Amniotic epithelial cell (primary cell): Measurements from ENCODE around the gene ARHGEF1.

Experiments
- DNase-seq: peaks from one replicate; pipeline ENCODE4 v3.0.0-alpha.2; 2010; ENCODE audit warnings: low read depth

ARHGEF1 gene

DNA sequence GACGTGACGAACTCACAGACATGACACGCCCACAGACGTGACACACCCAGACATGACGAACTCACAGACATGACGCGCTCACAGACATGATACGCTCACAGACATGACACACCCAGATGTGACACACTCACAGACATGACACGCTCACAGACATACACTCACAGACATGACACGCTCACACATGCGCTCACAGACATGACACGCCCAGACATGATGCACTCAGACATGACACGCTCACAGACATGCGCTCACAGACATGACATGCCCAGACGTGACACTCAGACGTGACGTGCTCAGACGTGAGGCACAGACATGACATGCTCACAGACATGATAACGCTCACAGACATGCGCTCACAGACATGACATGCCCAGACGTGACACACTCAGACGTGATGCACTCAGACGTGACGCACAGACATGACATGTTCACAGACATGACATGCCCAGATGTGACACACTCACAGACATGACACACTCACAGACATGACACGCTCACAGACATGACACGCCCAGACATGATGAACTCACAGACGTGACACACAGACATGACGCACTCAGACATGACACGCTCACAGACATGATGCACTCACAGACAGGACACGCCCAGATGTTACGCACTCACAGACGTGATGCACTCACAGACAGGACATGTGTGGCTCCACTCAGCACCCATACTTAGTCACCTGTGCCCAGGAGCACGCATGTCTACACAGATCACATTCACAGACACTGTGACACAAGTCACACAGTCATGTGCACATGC, 37.1 kb downstream of the ARHGEF1 start:
- DNase-seq: no peak

DNA sequence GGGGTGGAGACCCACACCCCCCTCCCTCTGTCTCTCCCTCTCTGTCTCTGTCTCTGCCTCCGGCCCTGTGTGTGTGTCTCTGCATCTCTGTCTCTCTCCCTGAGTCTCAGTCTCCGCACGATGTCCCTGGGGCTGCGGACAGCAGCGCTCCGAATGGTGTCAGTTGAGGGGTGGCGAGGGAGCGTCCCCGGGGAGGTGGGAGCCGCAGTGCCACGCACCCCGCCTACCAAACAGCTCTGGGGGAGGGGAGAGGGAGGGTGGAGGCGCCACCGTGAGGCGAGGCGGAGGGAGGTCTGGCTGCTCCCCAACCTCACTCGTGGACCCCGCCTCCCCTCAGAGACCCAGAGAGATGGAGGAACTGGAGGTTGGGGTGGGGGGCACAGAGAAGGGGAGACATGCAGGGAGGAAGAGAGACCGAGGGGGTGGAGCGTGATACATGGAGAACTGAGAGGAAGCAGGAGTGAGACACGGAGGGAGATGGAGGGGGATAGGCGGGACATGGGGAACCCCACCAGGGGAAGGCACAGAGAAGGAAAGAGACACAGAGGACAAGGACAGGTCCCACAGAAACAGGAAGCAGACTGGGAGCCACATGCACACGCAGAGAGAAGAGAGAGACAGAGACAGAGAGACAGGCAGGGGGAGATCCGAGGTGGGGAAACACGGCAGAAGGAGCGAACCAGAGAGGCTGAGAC, 38.0 kb downstream of the ARHGEF1 start:
- DNase-seq: no peak

DNA sequence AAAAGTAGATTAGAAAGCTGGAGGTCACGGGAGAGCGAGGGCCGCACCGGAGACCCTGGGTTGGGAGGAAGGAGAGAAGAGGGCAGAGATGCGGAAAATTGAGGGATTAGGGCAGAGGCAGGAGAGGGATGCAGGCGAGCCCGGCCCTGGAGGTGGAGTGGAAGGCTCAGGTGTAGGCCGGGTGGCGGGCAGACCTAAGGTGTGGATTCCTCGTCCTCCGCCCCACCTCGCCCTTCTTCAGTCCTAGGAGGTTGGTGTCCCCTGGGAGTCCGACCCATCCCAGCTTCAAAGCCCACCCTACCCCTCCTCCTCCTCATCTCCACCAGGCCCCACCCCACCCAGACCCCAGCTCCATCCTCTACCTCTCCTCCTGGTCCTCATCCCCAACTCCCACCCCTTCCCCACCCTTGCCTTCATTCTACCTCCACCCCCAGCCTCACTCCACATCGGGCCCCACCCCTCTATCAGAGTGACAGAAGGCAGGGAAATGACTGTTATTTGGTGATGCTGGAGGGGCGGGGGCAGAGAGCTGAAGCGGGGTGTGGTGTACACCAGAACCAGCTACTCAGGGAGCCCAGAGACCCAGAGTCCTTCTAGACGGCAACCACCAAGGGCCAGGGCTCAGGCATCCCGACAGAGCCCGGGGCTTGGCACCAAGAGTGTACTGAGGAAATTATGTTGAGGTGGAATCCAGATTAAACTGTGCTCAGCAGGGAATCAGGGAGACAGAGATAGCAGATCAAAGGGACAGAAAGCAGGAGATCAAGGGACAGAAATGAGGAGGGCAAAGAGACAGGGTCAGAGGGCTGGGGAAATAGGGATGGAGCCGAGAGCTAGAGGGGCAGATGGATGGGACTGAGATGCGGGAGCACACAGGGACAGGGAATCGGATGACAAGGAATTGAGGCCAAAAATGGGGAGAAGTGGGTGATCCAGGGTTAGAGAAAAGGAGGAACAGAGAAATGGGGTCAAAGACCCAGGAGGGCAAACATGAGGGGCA, 38.9 kb downstream of the ARHGEF1 start:
- DNase-seq: no peak

DNA sequence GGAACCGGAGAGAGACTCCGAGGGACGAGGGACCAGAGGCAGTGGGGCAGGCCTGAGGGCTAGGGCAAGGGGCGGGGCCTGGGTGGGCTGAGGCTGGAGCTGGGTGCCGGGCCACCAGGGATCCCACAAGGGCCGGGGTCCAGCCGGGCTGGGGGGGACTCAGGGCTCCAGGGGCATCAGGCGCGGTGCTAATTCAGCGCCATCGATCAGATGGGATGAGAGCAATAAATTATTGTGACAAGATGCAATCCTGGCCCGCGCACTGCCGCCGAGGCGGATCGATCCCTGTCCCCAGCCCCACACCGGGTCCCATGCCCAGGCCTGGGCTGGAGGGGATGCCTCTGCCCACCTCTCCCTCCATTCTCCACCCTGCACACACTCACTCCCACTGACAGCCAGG, 39.6 kb downstream of the ARHGEF1 start:
- no peak for DNase-seq

DNA sequence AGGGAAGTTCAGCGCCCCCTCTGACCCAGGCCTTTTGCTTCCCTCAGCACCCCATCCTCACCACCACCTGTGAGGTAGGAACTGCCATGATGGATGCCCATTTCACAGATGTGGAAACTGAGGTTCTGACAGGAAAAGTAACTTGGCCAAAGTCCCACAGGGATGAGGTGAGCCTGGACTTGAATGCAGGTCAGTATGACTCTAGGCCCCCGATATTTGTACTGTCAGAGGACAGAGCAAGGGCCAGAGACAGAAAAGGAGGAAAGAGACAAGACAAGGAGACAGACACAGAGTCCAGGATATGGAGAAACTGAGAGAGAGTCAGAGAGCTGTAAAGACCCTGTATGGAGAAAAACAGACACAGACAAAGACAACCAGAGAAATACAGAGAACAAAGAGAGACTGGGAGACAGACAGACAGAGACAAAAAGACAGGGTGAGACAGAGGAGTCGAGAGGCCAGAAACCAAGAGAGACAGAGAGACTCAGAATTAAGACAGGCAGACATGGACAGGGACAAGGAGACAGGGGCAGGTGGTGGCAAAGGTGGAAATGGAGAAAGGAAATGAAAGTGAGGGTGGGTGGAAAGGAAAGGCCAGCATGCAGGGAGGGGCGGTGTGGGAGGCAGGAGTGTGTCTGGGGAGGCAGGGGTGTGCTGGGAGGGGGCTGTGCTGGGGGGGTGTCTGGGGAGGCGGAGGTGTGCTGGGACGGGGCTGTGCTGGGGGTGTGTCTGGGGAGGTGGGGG, 40.2 kb downstream of the ARHGEF1 start:
- no peak for DNase-seq

DNA sequence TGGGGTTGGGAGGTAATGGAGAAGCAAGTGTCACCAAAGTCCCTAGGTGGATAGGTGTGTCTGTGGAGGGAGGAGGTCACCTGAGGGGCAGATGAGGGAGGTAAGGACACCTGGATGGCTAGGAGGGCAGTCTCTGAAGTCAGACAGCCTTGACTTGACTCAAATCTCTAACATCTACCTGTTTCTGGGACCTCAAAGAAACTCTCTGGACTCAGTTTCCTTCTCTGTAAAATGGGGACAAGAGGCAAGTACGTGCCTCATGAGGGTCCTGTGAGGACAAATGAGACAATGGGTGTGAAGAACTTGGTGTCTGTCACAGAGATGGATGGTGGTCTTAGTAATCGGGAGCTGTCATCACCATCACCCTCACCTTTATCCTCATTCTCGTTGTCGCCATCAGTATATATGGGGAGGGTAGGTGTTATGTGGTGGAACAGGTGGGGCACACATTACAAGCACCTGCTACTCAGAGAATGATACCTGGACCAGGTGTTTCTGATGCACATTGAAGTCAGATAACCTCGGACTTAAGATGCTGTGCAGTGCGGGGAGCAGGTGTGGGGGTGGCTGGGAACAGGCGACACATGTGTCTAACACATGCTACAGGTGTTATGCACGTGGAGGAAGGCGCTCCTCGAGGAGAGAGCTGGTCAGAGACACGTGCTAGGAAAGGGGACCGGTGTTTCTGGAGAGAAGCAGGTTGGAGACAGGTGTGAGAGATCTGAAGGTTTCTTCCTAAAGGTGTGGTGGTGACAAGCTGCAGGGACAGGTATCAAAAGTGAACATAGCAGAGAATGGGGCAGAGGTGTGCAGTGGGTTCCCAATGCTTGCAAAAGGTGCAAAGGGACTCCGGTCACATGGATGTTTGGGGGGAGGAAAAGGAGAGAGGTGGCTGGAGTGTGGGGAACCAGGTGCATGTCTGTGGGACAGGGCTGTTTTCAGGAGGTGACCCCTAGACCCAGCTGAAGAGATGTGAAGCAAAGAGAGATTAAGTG, 41.5 kb downstream of the ARHGEF1 start:
- no peak for DNase-seq

DNA sequence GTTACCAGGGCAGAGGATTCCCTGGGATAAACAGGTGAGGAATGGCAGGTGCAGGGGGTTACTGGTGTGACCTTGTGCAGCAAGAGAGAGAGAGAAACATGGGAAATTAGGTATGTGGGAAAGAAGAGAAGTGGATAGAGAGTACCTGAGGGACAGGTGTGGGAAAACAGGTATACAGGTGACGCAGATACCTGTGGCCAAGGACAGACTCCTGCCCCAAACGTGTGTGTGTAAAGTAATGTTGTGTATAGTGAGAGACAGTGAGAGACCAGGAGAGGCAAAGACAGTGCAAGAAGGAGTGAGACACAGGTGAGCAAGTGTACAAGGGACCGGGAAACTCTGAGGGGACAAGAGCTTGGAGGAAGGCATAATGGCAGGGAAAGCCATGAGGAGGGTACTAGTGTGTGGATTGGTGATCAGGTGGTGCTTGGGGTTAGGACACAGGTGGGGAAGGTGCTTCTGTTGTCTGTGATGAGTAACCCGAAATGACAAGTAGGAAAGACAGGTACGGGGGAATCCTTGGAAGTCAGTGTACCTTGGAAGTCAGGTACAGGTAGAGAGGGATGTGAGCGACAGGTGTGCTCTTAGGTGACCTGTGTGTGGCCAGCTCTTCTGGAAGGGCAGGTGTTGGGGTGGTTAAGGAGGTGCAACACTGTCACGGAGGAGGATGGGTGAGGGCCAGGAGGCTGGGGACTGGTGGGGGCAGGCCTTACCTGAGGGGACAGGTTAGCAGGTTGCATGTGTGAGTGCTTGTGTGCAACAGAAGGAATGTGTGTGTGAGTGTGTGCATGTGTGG, 42.4 kb downstream of the ARHGEF1 start:
- no peak for DNase-seq

DNA sequence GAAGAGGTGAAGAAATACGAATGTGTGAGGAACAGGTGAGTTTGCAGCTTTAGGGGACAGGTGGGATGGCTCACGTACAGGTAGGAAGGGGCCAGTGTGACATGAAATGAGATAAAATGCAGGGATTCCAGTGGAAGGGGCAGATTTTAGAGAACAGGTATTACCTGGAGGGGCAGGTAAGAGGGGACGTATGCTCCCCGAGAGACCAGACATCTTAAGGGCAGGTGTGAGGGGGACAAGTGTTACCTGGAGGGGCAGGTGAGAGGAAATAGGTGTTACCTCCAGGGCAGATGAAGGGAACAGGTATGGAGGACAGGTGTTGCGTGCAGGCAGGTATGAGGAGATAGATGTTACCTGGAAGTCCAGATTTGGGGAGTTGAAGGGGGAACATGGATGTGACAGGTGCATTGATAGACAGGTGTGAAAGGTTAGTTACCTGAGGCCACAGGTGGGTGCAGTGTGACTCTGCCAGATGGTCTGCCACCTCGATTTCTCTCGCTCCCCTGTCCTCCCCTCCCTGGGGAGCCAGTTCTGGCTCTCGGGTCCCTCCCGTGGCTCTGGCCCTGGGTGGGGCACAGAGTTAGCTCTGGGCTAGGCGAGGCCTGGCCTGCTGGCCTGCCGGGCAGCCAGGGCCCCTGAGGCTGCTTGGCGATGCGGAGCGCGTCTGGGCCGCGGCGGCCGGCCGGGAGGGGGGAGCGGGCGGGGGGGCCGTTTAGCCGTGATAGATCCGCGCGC, 43.2 kb downstream of the ARHGEF1 start:
- no peak for DNase-seq

DNA sequence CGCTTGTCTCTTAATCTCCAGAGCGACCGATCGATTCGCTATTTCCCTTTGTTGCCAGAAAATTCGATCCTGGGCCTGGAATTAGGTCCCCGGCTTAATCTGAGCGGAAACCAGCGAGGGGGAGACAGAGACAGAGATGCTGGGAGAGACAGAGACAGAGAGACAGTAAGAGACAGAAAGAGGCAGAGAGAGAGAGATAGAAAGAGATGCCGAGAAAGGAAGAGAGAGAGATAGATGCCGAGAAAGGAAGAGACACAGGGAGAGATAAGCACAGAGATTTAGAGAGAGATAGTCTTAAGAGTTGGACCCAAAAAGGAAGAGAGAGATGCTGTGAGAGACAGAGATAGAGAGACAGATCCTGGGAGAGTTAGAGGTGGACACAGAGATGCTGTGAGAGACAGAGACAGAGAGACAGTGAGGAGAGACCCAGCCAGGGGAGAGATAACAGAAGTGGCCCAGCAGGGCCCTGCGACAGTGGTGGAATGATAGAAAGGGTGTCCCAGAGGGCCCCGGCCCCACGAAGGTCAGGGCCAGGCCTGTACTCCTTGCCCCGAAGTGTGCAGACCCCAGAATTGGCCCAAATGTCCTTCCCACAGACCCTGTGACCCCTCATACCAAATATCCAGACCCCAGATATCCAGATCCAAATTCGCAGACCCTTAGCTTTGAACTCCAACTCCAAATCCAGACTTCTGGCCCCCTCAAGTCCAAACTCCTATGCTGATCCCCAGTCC, 43.9 kb downstream of the ARHGEF1 start:
- DNase-seq: no peak

DNA sequence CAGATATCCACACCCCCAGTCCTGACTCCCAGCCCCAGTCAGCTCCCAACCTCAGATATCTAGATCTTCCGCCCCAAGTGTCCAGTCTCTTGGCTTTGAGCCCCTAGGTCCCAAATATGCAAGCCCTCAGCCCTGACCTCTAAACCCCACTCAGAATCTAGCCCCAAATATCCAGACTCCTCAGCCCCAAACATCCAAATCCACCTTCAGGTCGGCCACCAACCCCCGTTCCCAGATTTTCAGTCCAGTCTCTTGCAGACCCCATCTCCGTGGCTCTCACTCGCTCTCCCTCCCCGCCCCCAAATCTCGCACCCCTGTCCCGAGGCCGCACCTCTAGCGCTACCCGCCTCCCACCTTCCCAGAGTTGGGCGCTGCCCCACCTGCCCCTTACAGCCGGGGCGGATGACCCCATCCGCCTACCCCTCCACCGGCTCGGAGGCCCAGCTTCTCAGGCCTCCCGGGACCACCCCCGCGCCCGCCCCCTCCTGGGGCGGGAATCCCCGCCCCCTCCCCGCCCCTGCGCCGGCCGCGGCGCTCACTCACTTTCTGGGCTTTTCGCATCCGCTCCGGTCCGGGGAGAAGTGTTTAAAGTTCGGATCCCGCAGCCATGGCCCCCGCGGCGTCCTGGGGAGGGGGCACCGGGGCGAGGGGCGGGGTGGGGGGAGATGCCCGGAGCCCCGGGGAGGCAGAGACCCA, 44.7 kb downstream of the ARHGEF1 start:
- no peak for DNase-seq

DNA sequence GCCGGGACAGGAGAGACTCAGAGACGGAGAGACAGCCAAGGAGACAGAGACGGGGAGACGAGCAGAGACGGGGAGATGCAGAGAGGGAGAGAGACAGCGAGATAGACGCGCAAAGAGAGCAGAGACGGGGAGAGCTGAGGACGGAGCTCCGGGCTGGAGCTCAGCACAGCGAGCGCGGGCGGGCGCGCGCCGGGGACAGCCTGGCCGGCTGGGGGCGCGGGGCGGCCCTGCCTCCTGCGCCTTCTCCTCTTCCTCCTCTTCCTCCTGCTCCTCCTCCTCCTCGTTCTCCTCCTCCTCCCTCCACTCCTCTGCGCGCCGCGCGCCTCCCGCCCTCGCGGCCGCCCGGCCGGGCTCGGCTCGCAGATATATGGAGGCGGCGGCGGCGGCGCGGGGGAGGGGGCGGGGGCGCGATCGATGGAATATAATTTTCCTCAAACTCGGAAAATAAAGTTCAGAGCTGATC, 45.3 kb downstream of the ARHGEF1 start, which contains the start of gene ERFL:
TSS of gene ERFL (minus strand) at position 229 of the 463 bp plus-strand sequence. CDS start 15,530 bp downstream, outside the sequence.
- no peak for DNase-seq

DNA sequence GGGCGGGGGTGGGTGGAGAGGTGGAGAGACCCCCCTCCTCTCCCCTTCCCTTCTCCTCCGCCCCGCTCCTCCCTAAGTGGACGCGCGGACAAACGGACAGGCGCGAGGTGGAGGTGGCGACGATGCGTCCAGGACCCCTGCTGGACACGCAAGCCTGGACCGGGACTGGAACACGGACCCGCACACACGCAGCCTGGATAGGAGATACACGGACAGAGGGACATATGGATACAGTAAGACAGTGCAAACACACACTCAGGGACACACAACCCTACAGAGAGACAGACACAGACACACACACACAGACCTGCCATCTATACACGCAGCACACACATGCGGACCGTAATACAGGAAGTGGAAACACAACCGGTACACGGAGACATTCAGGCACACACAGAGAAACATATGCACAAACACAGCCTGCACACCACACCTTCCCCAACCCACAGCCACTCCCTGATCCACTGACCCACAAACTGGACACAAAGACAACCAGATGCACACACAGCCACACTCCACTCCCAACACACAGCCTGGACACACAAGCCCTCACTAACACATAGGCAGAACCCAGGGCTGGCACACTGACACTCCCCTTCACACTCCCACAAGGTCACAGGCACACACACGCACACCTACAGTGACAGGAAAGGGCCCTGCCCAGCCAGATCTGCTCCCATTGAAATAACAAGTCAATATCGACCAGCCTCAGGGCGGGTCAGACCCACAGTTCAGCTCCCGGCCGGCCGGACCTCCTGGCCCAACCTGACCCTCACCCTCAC, 46.0 kb downstream of the ARHGEF1 start:
- DNase-seq: no peak

DNA sequence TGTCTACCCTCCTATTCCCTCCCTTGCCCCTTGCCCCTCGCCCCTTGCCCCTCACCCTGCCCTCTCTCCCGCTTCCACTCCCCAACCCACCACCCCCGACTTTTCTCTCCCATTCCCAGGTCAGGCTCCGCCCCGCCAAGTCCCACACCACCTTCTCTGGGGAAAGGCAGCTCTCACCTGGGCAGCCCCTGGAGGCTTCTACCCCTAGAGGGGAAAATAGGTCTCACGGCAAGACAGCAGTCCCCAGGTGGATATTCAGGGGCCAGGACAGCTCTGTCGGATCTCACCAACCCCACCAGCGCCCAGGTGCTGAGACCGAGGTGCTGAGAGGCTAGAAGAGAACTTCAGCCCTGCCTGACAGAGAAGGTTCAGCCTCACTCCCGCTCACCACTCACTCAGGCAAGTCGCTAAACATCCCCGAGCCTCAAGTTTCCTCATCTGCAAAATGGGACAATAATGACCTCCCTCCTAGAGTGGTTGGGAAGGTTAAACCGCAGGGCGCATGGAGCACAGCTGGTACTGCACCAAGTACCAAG, 46.6 kb downstream of the ARHGEF1 start:
- DNase-seq: no peak

DNA sequence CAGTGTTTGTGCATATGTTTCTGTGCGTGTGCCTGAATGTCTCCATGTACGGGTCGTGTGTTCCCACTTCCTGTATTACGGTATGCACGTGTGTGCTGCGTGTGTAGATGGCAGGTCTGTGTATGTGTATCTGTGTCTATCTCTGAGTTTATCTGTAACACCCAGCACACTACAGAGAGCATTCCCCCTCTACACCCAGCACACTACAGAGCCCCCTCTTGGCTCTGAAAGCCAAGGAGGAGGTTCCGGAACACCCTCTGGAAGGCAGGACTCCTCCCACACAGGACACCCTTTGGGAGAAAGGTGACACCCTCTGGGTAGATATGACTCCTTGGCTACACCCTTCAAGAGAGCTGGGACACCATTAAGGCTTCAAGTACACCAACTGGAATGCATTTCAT, 47.3 kb downstream of the ARHGEF1 start:
- DNase-seq: no peak

DNA sequence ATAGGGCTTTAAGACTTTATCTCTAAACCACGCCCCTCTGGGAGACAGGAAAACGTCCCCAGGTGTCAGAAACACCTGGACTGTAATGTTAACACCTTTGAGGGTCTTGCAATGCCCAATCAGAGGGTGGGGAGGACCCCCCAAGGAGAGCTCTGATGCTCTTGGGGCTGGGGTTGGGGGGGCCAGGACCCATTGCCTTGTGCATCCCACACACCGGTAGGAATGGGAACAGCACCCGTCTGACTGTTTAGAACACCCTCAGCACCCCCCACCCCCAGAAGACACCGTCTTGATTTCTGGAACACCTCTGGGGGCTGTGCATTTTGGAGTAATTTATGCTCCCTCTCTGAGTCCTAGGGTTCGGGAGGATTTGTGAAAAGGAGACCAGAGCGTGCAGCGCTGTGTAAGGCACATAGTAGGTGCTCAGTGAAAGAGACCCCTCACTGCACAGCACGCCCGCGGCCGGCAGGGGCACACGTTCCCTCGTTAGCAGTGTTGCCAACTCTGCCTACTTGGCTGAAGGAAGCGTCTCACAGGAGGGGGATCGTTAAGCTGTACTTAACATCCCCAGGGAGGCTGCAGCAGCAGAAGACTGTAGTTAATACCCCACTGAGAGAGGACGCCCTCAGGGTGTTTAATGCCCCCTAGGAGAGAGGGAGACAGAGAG, 48.1 kb downstream of the ARHGEF1 start:
- no peak for DNase-seq

DNA sequence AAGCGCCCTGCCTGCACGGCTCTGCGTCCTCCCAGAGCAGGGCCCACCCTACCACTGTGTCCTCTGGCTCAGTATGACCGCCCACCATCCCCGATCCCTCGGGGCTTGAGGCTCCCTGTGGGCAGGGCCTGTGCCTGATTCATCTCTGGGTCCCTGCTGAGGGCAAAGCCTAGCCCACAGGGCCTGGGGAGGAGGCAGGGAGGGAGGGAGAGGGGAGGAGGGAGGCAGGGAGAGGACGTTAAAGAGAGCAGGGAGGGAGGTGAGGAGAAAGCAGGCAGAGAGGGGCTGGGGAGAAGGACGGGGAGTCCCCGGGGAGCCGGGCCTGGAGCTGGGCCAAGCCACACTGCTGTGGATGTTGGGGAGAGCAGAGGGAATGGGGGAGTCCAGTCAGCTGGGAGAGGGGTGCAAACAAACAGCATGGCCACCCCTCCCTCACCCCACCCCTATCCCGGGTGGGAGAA, 49.3 kb downstream of the ARHGEF1 start:
- no peak for DNase-seq
